ENCODE data around the gene TMEM272. TPM values are rescaled to one million over a fixed set of nuclear protein-coding genes. Genes with fewer than 3 reads are reported as not detected.

TMEM272 gene
- total and polyA plus RNA-seq, 2 donors (not counting 3 experiments of a cell fraction or from before 2014, with no cell fraction given): not detected

- H3K79me2 ChIP-seq (ENCODE audit: control insufficient read depth, insufficient read depth, low read length): no peaks in the 10 kb centered on the region
- H3K9me1 ChIP-seq (replicated peaks; ENCODE audit: control insufficient read depth, extremely low read depth, insufficient read depth, low read length): no peaks in the 10 kb centered on the region
- FAIRE-seq (no peak), DNase-seq (ENCODE audit: low read depth, low spot score) (no peak)
- no peaks in the 10 kb centered on the region for H3K9me3 ChIP-seq (replicated peaks; ENCODE audit: control insufficient read depth, insufficient read depth, low read length)
- ChIA-PET CTCF (no interaction called here), POLR2A (interaction anchor here (0.6 kb wide), 1 partner anchor 48 kb away, joined by 6 read pairs; no protein-coding TSS in a partner anchor)
- no peak for TF ChIP-seq CTCF (IDR thresholded peaks at IDR 0.05; ENCODE audit: extremely low read depth in 1 of 2, insufficient read depth in 1 of 2, low read depth in 1 of 2, low read length in 2 of 2)
- no peak for TF ChIP-seq JUN (IDR thresholded peaks at IDR 0.05; ENCODE audit: borderline replicate concordance, insufficient read depth, insufficient read length, low read depth)
- TF ChIP-seq FOS (IDR thresholded peaks at IDR 0.05; ENCODE audit: borderline replicate concordance, insufficient read depth, low read length): no peak
- no peak for TF ChIP-seq EZH2 (IDR thresholded peaks at IDR 0.05; ENCODE audit: borderline replicate concordance, low read depth, low read length, severe bottlenecking)
- no peak for TF ChIP-seq MYC (IDR thresholded peaks at IDR 0.05; ENCODE audit: low read depth, low read length)
- no peak for TF ChIP-seq GATA2 (IDR thresholded peaks at IDR 0.05; ENCODE audit: insufficient read depth, insufficient read length, low read depth, low read length)
- no peak for TF ChIP-seq POLR2A (IDR thresholded peaks at IDR 0.05; ENCODE audit: low read depth, low read length)
- TF ChIP-seq POLR2AphosphoS5 (IDR thresholded peaks at IDR 0.05; ENCODE audit: insufficient read depth, low read depth, low read length): no peak
- TF ChIP-seq, protein P1, sequence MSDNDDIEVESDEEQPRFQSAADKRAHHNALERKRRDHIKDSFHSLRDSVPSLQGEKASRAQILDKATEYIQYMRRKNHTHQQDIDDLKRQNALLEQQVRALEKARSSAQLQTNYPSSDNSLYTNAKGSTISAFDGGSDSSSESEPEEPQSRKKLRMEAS (IDR thresholded peaks at IDR 0.05; ENCODE audit: insufficient read depth, insufficient read length): no peak
- intact Hi-C loops (cut with micrococcal nuclease) (no loop called here), dilution Hi-C loops (cut with MboI; ENCODE audit: extremely low pct_ligation_motif_present, low sequenced_read_pairs) (no loop called here)
- no TSS peak for BruUV-seq (replicated peaks)
- H3K36me3 ChIP-seq (ENCODE audit: control insufficient read depth in 2 of 2, extremely low read depth in 1 of 2, insufficient read depth in 2 of 2, low read length in 2 of 2): no peaks in the 10 kb centered on the region
- no peak overlapping the region for H3K4me3 ChIP-seq (replicated peaks in 1 of 3; ENCODE audit: insufficient read depth in 1 of 3, low read depth in 1 of 3, low read length in 3 of 3)
- no peak overlapping the region for H2AFZ ChIP-seq (ENCODE audit: low read depth, low read length)
- no peak overlapping the region for H3K4me2 ChIP-seq (ENCODE audit: insufficient read depth, low read length)
- H4K20me1 ChIP-seq (replicated peaks; ENCODE audit: control insufficient read depth, extremely low read depth, insufficient read depth, low read length): no peaks in the 10 kb centered on the region
- peaks cover 0 to 2% of the 10 kb centered on the region in 2 experiments for H3K27me3 ChIP-seq (ENCODE audit: control insufficient read depth in 2 of 2, insufficient read depth in 2 of 2, low read length in 2 of 2)
- H3K9ac ChIP-seq (replicated peaks; ENCODE audit: extremely low read depth, insufficient read depth, low read length): no peak overlapping the region
- H3K27ac ChIP-seq (ENCODE audit: insufficient read depth, low read depth, low read length): no peak overlapping the region
- H3K4me1 ChIP-seq (ENCODE audit: control insufficient read depth, extremely low read depth, insufficient read depth, low read length): no peaks in the 10 kb centered on the region
Observed at GRCh38 chr13:51773515-51773914, 71.5 kb downstream of the TMEM272 start.

All from endothelial cell of umbilical vein (primary cell).